ENCODE data around the gene PCAT7.
"Not testable (repeated sequence)": the region's sequence is repeated elsewhere in the genome, so short reads cannot be mapped to it uniquely, and the experiment has no call there.

The PCAT7 gene

DNA sequence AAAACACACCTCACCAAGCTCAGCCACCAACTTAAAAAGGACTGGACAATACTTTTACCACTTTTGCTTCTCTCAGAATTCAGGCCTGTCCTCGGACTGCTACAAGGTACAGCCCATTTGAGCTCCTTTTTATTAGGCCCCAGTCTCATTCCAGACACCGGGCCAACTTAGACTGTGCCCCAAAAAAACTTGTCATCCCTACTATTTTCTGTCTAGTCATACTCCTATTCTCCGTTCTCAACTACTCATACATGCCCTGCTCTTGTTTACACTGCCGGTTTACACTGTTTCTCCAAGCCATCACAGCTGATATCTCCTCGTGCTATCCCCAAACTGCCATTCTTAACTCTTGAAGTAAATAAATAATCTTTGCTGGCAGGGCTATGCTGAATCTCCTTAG lies 10.5 kb upstream of the PCAT7 start:
- H3K4ac ChIP-seq (ENCODE audit: low read depth in 1 of 2, low read length in 2 of 2); H3K79me1 ChIP-seq (replicated peaks; ENCODE audit: low read length, poor library complexity, severe bottlenecking); H2BK120ac ChIP-seq (ENCODE audit: low read depth, low read length); H3K4me1 ChIP-seq (ENCODE audit: control insufficient read depth, insufficient read depth, low read depth, low read length); H2AK5ac ChIP-seq (ENCODE audit: low read length, severe bottlenecking); H4K91ac ChIP-seq (ENCODE audit: low read length); H3K14ac ChIP-seq (ENCODE audit: low read length in 2 of 2); H3K4me2 ChIP-seq (ENCODE audit: low read length, poor library complexity, severe bottlenecking); H3K9me3 ChIP-seq (ENCODE audit: control insufficient read depth, low read length); H2BK12ac ChIP-seq (ENCODE audit: low read length in 2 of 2); DNase-seq; H3K36me3 ChIP-seq (ENCODE audit: control insufficient read depth in 1 of 2, insufficient read depth in 2 of 2, low read depth in 1 of 2, low read length in 2 of 2); H3K9ac ChIP-seq (ENCODE audit: low read length); H3K23ac ChIP-seq (ENCODE audit: low read length in 2 of 2); H4K8ac ChIP-seq (ENCODE audit: low read length); H3K18ac ChIP-seq (ENCODE audit: low read depth in 1 of 2, low read length in 2 of 2); H2BK15ac ChIP-seq (ENCODE audit: low read depth, poor library complexity, severe bottlenecking); H3K27me3 ChIP-seq (ENCODE audit: control insufficient read depth in 1 of 2, insufficient read depth in 1 of 2, low read length in 2 of 2); H3K4me3 ChIP-seq (ENCODE audit: insufficient read depth in 1 of 2, low read depth in 1 of 2, low read length in 2 of 2); H3K27ac ChIP-seq (ENCODE audit: low read length, poor library complexity, severe bottlenecking); H2AFZ ChIP-seq (ENCODE audit: low read depth, low read length); H2BK5ac ChIP-seq (ENCODE audit: low read depth, low read length, poor library complexity, severe bottlenecking): not testable (repeated sequence)
- no CpG with 5 or more reads among the region's 5 CpGs for WGBS

DNA sequence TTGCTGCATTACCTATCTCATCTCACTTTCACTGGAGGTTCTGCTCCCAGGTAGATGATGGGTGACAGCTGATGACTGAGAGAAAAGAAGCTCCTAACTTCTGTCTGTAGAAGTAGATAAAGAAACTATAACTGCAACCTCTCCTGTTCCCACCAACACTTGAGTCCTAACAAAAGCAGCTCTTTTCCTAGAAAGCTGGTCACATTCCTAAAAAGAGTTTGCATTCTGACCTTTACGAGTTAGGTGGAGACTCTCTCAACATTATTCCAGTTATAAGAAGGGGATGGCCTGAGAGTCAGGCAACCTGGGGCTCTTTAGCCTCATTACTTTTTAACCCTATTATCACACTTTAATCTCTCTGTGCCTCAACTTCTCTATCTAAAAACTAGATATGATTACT lies 8.9 kb upstream of the PCAT7 start:
- Histone ChIP-seq H2BK15ac (ENCODE audit: low read depth, poor library complexity, severe bottlenecking) (no peak overlapping the region), H3K18ac (ENCODE audit: low read depth in 1 of 2, low read length in 2 of 2) (no peak overlapping the region), H3K27me3 (ENCODE audit: control insufficient read depth in 1 of 2, insufficient read depth in 1 of 2, low read length in 2 of 2) (no peaks in the 10 kb centered on the region), H3K9ac (ENCODE audit: low read length) (no peak overlapping the region), H3K4ac (ENCODE audit: low read depth in 1 of 2, low read length in 2 of 2) (no peak overlapping the region), H3K4me1 (ENCODE audit: control insufficient read depth, insufficient read depth, low read depth, low read length) (no peaks in the 10 kb centered on the region), H3K9me3 (ENCODE audit: control insufficient read depth, low read length) (no peaks in the 10 kb centered on the region), H2BK5ac (ENCODE audit: low read depth, low read length, poor library complexity, severe bottlenecking) (no peak overlapping the region), H2BK12ac (ENCODE audit: low read length in 2 of 2) (no peak overlapping the region), H4K8ac (ENCODE audit: low read length) (no peak overlapping the region), H3K79me1 (replicated peaks; ENCODE audit: low read length, poor library complexity, severe bottlenecking) (no peaks in the 10 kb centered on the region), H2AFZ (ENCODE audit: low read depth, low read length) (no peak overlapping the region), H3K27ac (ENCODE audit: low read length, poor library complexity, severe bottlenecking) (no peak overlapping the region), H3K14ac (ENCODE audit: low read length in 2 of 2) (no peak overlapping the region), H3K4me2 (ENCODE audit: low read length, poor library complexity, severe bottlenecking) (no peak overlapping the region), H2BK120ac (ENCODE audit: low read depth, low read length) (no peak overlapping the region), H4K91ac (ENCODE audit: low read length) (no peak overlapping the region), H3K23ac (ENCODE audit: low read length in 2 of 2) (no peak overlapping the region), H3K36me3 (ENCODE audit: control insufficient read depth in 1 of 2, insufficient read depth in 2 of 2, low read depth in 1 of 2, low read length in 2 of 2) (no peaks in the 10 kb centered on the region), H2AK5ac (ENCODE audit: low read length, severe bottlenecking) (no peak overlapping the region), H3K4me3 (ENCODE audit: insufficient read depth in 1 of 2, low read depth in 1 of 2, low read length in 2 of 2) (no peak overlapping the region)
- WGBS = 81% methylated on average over 1 of the region's 1 CpG
- DNase-seq = no peak

DNA sequence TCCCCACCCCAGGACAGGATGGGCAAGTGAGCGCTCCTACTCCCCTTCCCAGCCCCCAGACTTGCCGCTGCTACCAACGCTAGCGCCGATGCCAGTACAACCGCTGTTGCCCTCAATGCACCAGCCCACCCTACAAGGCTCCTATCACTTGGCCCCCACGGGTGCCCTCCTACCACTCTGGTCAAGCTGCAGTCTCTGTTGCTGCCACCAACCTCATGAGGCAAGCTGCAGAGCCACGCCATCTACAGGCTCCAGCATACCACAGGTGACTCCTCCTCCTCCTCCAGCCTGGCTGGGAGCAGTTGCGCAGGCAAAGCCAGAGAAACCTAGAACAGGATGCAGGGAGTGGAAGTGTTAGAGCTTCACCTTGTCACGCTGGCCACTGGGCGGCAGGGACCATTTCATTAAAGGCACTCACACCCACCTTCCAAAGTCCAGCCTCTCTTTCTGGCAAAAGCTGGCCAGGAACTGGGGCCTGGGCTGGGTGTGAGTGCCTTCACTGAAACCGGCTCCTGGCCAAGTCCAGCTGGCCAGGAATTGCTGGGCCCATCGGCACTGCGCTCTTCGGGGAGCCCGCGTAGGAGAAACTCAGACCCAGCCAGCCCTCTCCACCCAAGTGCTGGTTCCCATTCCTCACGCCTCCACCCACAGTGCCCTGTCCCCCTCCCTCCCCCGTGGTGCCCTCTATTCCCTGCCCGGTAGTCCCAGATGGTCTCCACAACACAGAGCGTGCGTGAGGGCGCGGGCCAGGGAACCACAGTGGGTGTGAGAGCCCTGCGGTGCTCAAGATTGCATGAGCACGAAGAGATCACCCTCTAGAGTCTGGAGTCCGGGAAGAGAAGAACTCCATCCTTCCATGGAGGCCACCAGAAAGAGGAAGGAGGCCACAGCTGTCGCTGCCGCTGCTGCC lies 1.6 kb upstream of the PCAT7 start:
- H4K91ac ChIP-seq (ENCODE audit: low read length) = no peak overlapping the region
- peak overlapping the region in 1 of 2 experiments; percentile 37 for H3K18ac ChIP-seq (ENCODE audit: low read depth in 1 of 2, low read length in 2 of 2)
- H3K4me2 ChIP-seq (ENCODE audit: low read length, poor library complexity, severe bottlenecking) = no peak overlapping the region
- H3K14ac ChIP-seq (ENCODE audit: low read length in 2 of 2) = no peak overlapping the region
- peak overlapping the region; percentile 29 for H4K8ac ChIP-seq (ENCODE audit: low read length)
- H3K79me1 ChIP-seq (replicated peaks; ENCODE audit: low read length, poor library complexity, severe bottlenecking) = peaks cover 2% of the 10 kb centered on the region
- H2BK15ac ChIP-seq (ENCODE audit: low read depth, poor library complexity, severe bottlenecking) = no peak overlapping the region
- H3K36me3 ChIP-seq (ENCODE audit: control insufficient read depth in 1 of 2, insufficient read depth in 2 of 2, low read depth in 1 of 2, low read length in 2 of 2) = no peaks in the 10 kb centered on the region
- H3K4ac ChIP-seq (ENCODE audit: low read depth in 1 of 2, low read length in 2 of 2) = peak overlapping the region in 1 of 2 experiments; percentile 54
- H2AK5ac ChIP-seq (ENCODE audit: low read length, severe bottlenecking) = no peak overlapping the region
- H3K4me3 ChIP-seq (ENCODE audit: insufficient read depth in 1 of 2, low read depth in 1 of 2, low read length in 2 of 2) = no peak overlapping the region
- H2BK12ac ChIP-seq (ENCODE audit: low read length in 2 of 2) = no peak overlapping the region
- no peak overlapping the region for H2AFZ ChIP-seq (ENCODE audit: low read depth, low read length)
- H2BK5ac ChIP-seq (ENCODE audit: low read depth, low read length, poor library complexity, severe bottlenecking) = no peak overlapping the region
- no peak for DNase-seq
- no peak overlapping the region for H3K27ac ChIP-seq (ENCODE audit: low read length, poor library complexity, severe bottlenecking)
- H2BK120ac ChIP-seq (ENCODE audit: low read depth, low read length) = no peak overlapping the region
- no peaks in the 10 kb centered on the region for H3K27me3 ChIP-seq (ENCODE audit: control insufficient read depth in 1 of 2, insufficient read depth in 1 of 2, low read length in 2 of 2)
- 87% methylated on average over 28 of the region's 29 CpGs for WGBS
- H3K9ac ChIP-seq (ENCODE audit: low read length) = no peak overlapping the region
- H3K9me3 ChIP-seq (ENCODE audit: control insufficient read depth, low read length) = no peaks in the 10 kb centered on the region
- H3K23ac ChIP-seq (ENCODE audit: low read length in 2 of 2) = no peak overlapping the region
- peaks cover 14% of the 10 kb centered on the region for H3K4me1 ChIP-seq (ENCODE audit: control insufficient read depth, insufficient read depth, low read depth, low read length)

DNA sequence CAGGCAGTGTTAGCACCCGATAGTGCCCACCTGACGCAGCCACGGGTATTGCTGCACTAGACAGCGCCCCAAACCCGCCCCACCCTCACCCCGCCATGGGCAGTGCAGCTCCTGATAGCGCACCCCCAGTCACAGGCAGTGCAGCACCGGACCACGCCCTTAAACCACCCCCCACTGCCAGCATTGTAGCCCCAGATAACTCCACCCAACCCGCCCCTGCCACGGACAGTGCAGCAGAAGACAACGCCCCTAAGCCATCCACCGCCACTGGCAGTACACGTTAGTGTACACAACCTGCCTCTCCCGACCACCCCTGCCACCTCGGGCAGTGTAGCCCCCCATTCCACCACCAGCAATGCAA lies 825 bp upstream of the PCAT7 start:
- Histone ChIP-seq H3K4ac (ENCODE audit: low read depth in 1 of 2, low read length in 2 of 2) (no peak overlapping the region), H3K27me3 (ENCODE audit: control insufficient read depth in 1 of 2, insufficient read depth in 1 of 2, low read length in 2 of 2) (no peaks in the 10 kb centered on the region), H3K27ac (ENCODE audit: low read length, poor library complexity, severe bottlenecking) (no peak overlapping the region), H3K79me1 (replicated peaks; ENCODE audit: low read length, poor library complexity, severe bottlenecking) (peaks cover 2% of the 10 kb centered on the region), H3K9me3 (ENCODE audit: control insufficient read depth, low read length) (no peaks in the 10 kb centered on the region), H2BK12ac (ENCODE audit: low read length in 2 of 2) (no peak overlapping the region), H3K23ac (ENCODE audit: low read length in 2 of 2) (no peak overlapping the region), H3K18ac (ENCODE audit: low read depth in 1 of 2, low read length in 2 of 2) (peak overlapping the region; percentile 43 to 56), H3K4me2 (ENCODE audit: low read length, poor library complexity, severe bottlenecking) (peak overlapping the region; percentile 60), H3K36me3 (ENCODE audit: control insufficient read depth in 1 of 2, insufficient read depth in 2 of 2, low read depth in 1 of 2, low read length in 2 of 2) (peaks cover 0 to 3% of the 10 kb centered on the region in 2 experiments), H2BK120ac (ENCODE audit: low read depth, low read length) (no peak overlapping the region), H4K91ac (ENCODE audit: low read length) (no peak overlapping the region), H4K8ac (ENCODE audit: low read length) (no peak overlapping the region), H3K4me1 (ENCODE audit: control insufficient read depth, insufficient read depth, low read depth, low read length) (peaks cover 14% of the 10 kb centered on the region), H2BK15ac (ENCODE audit: low read depth, poor library complexity, severe bottlenecking) (peak overlapping the region; percentile 12), H3K9ac (ENCODE audit: low read length) (no peak overlapping the region), H2AK5ac (ENCODE audit: low read length, severe bottlenecking) (no peak overlapping the region), H2BK5ac (ENCODE audit: low read depth, low read length, poor library complexity, severe bottlenecking) (no peak overlapping the region), H3K4me3 (ENCODE audit: insufficient read depth in 1 of 2, low read depth in 1 of 2, low read length in 2 of 2) (no peak overlapping the region), H2AFZ (ENCODE audit: low read depth, low read length) (peak overlapping the region; percentile 62), H3K14ac (ENCODE audit: low read length in 2 of 2) (peak overlapping the region in 1 of 2 experiments; percentile 78)
- 31% methylated on average over 16 of the region's 16 CpGs for whole genome bisulfite sequencing
- DNase-seq = no peak

Data from mesenchymal stem cell (in vitro differentiated cells and primary cell).